Measurements from ENCODE around the gene QKI. TPM values are rescaled to one million over a fixed set of nuclear protein-coding genes. Genes with fewer than 3 reads are reported as not detected.

QKI gene
- polyA plus RNA-seq, 6 donors from 2014 or later = 20.4 to 67.9 (median 26.6) TPM

GRCh38 chr6:163547287-163547686 is 132.8 kb downstream of the QKI start:
- no peak for DNase-seq
- no peaks in the 10 kb centered on the region for H3K9me3 Mint-ChIP-seq
- H3K27ac Mint-ChIP-seq = no peak overlapping the region
- no peak overlapping the region for H3K4me3 Mint-ChIP-seq
- H3K36me3 Mint-ChIP-seq = peaks cover 8 to 11% of the 10 kb centered on the region in 2 donors
- H3K4me1 Mint-ChIP-seq = peaks cover 3 to 16% (median 14%) of the 10 kb centered on the region in 3 donors
- ATAC-seq (ENCODE audit: low read depth in 2 of 2) = no peak
- no peaks in the 10 kb centered on the region for H3K27me3 Mint-ChIP-seq

DNA sequence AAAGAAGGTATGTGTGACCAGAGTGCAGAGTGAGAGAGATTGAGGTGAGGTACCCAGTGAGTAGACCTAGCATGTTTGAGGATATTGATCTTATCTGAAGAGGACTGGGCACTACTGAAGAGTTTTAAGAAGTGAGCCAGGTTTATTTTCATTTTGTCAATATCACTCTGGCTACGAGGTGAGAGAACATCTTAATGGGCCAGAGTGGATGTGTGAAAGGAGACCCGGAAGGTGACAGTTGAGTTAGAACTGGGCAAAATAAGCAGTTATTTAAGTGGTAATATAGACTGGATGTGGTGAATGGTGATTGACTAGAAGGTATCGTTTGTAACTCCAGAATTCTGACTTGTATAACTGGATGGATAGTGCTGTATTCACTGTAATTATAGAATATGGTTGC is 134.1 kb downstream of the QKI start:
- H3K9me3 Mint-ChIP-seq = no peaks in the 10 kb centered on the region
- no peak for ATAC-seq (ENCODE audit: low read depth in 2 of 2)
- H3K27me3 Mint-ChIP-seq = no peaks in the 10 kb centered on the region
- no peak overlapping the region for H3K4me3 Mint-ChIP-seq
- H3K36me3 Mint-ChIP-seq = peaks cover 8 to 10% of the 10 kb centered on the region in 2 donors
- peaks cover 2 to 16% (median 13%) of the 10 kb centered on the region in 3 donors for H3K4me1 Mint-ChIP-seq
- H3K27ac Mint-ChIP-seq = peak overlapping the region in 2 of 6 donors; percentile 74 to 83
- no peak for DNase-seq

GRCh38 chr6:163554032-163554431 is 139.5 kb downstream of the QKI start:
- no peak overlapping the region for H3K4me3 Mint-ChIP-seq
- H3K36me3 Mint-ChIP-seq = peaks cover 12 to 22% of the 10 kb centered on the region in 2 donors

GRCh38 chr6:163554663-163555062 is 140.1 kb downstream of the QKI start:
- Mint-ChIP-seq H3K4me1 (peaks cover 5 to 14% (median 10%) of the 10 kb centered on the region in 3 donors), H3K4me3 (no peak overlapping the region), H3K27me3 (no peaks in the 10 kb centered on the region), H3K27ac (peak overlapping the region in 3 of 6 donors; percentile 2 to 63 (median 54)), H3K9me3 (peaks cover 0 to 5% (median 0%) of the 10 kb centered on the region in 7 donors), H3K36me3 (peaks cover 14 to 23% of the 10 kb centered on the region in 2 donors)
- no peak for ATAC-seq (ENCODE audit: low read depth in 2 of 2)
- DNase-seq = peak; percentile 20

More at GRCh38 chr6:163554032-163554431, 139.5 kb downstream of the QKI start:
- no peak for ATAC-seq (ENCODE audit: low read depth in 2 of 2)
- DNase-seq = no peak
- peaks cover 0 to 5% (median 0%) of the 10 kb centered on the region in 7 donors for H3K9me3 Mint-ChIP-seq
- H3K27ac Mint-ChIP-seq = peak overlapping the region in 3 of 6 donors; percentile 4 to 91 (median 17)
- H3K4me1 Mint-ChIP-seq = peaks cover 5 to 14% (median 13%) of the 10 kb centered on the region in 3 donors
- H3K27me3 Mint-ChIP-seq = no peaks in the 10 kb centered on the region

GRCh38 chr6:163559661-163560060 is 145.1 kb downstream of the QKI start:
- Mint-ChIP-seq H3K4me3 (no peak overlapping the region), H3K36me3 (peaks cover 23 to 28% of the 10 kb centered on the region in 2 donors), H3K27ac (peak overlapping the region in 1 of 6 donors; percentile 27), H3K27me3 (no peaks in the 10 kb centered on the region), H3K9me3 (peaks cover 0 to 5% (median 0%) of the 10 kb centered on the region in 7 donors), H3K4me1 (peaks cover 3 to 7% (median 6%) of the 10 kb centered on the region in 3 donors)
- DNase-seq = no peak
- ATAC-seq (ENCODE audit: low read depth in 2 of 2) = no peak

- Mint-ChIP-seq H3K4me1 (peaks cover 3 to 6% (median 5%) of the 10 kb centered on the region in 3 donors), H3K9me3 (no peaks in the 10 kb centered on the region), H3K27ac (no peak overlapping the region), H3K4me3 (no peak overlapping the region), H3K36me3 (peaks cover 25 to 35% of the 10 kb centered on the region in 2 donors), H3K27me3 (no peaks in the 10 kb centered on the region)
- DNase-seq (no peak), ATAC-seq (ENCODE audit: low read depth in 2 of 2) (no peak)
These were observed 148.8 kb downstream of the QKI start for GRCh38 chr6:163563318-163563717.

DNA sequence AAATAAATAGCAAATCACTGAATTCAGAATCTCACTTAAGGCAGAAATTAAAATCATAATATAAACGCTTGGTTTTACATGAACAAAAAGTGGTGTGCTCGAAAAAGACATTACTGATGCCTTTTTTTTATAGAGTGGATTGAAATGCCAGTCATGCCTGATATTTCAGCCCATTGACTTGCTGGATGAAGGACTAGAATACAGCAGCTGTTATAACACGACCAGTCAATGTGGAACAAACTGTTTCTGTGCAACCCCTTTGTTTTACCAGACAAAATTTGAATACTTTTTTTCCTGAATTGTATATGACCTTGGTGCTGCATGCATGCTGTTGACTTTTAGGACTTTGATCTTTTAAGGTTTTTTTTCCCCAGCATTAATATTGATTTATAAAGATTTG is 150.0 kb downstream of the QKI start:
- no peak overlapping the region for H3K4me3 Mint-ChIP-seq
- no peaks in the 10 kb centered on the region for H3K9me3 Mint-ChIP-seq
- ATAC-seq (ENCODE audit: low read depth in 2 of 2) (no peak), DNase-seq (no peak)
- H3K27me3 Mint-ChIP-seq = no peaks in the 10 kb centered on the region
- H3K27ac Mint-ChIP-seq = no peak overlapping the region
- H3K36me3 Mint-ChIP-seq = peaks cover 16 to 28% of the 10 kb centered on the region in 2 donors
- H3K4me1 Mint-ChIP-seq = peaks cover 0 to 6% (median 0%) of the 10 kb centered on the region in 3 donors

DNA sequence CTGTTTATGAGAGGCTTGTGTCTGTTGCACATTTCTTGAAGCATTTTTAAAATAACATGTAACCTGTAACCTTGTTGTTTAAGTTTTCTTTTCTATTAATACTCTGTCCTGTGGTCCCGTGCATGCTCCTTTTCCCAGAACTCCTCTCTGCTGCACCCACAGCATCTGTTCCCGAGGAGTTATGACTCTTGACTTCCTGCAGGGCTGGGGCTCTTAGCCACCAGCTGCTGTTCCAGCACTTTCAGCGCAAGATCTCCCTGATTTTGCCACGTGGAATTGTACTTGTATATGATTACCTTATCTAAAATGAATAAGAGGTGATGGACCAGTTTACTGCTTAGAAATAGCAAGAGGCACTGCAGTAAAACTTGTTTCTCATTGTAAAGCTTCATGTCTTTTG is 150.6 kb downstream of the QKI start:
- Mint-ChIP-seq H3K27ac (peak overlapping the region in 1 of 6 donors; percentile 3), H3K4me1 (peaks cover 0 to 4% (median 0%) of the 10 kb centered on the region in 3 donors), H3K36me3 (peaks cover 16 to 28% of the 10 kb centered on the region in 2 donors), H3K27me3 (no peaks in the 10 kb centered on the region), H3K4me3 (no peak overlapping the region), H3K9me3 (no peaks in the 10 kb centered on the region)
- ATAC-seq (ENCODE audit: low read depth in 2 of 2) (no peak), DNase-seq (no peak)

DNA sequence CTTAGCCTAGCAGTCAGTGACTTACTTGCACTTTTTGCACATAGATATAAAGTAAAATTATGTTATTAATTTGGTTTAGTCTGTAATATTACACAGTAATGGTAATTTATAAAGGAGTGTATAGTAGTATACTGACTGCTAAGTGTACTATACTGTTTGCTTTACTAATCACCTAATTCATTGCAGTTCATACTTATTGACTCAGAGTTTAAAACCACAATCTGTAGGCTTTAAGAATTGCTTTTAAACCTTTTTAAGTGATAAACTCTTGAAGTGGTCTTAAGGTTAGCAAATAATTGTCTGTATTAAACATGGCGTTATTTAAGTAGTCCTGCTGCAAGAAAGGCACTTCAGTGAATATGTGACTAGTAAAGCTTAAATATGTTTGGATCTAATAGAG is 151.5 kb downstream of the QKI start:
- no peak overlapping the region for H3K27ac Mint-ChIP-seq
- ATAC-seq (ENCODE audit: low read depth in 2 of 2) (no peak), DNase-seq (no peak)
- peaks cover 25 to 37% of the 10 kb centered on the region in 2 donors for H3K36me3 Mint-ChIP-seq
- no peak overlapping the region for H3K4me3 Mint-ChIP-seq
- H3K9me3 Mint-ChIP-seq = no peaks in the 10 kb centered on the region
- no peaks in the 10 kb centered on the region for H3K4me1 Mint-ChIP-seq
- H3K27me3 Mint-ChIP-seq = no peaks in the 10 kb centered on the region

- no peak for ATAC-seq (ENCODE audit: low read depth in 2 of 2)
- Mint-ChIP-seq H3K27me3 (no peaks in the 10 kb centered on the region), H3K9me3 (no peaks in the 10 kb centered on the region), H3K4me3 (no peak overlapping the region), H3K36me3 (peaks cover 29 to 44% of the 10 kb centered on the region in 2 donors), H3K4me1 (no peaks in the 10 kb centered on the region), H3K27ac (no peak overlapping the region)
- no peak for DNase-seq
These were observed 153.8 kb downstream of the QKI start for GRCh38 chr6:163568275-163568674.

- no peaks in the 10 kb centered on the region for H3K4me1 Mint-ChIP-seq
- ATAC-seq (ENCODE audit: low read depth in 2 of 2) (no peak), DNase-seq (no peak)
- peak overlapping the region in 2 of 6 donors; percentile 85 to 93 for H3K27ac Mint-ChIP-seq
- H3K36me3 Mint-ChIP-seq = peaks cover 18 to 24% of the 10 kb centered on the region in 2 donors
- no peaks in the 10 kb centered on the region for H3K27me3 Mint-ChIP-seq
- H3K4me3 Mint-ChIP-seq = no peak overlapping the region
- H3K9me3 Mint-ChIP-seq = no peaks in the 10 kb centered on the region
These were observed 156.2 kb downstream of the QKI start for GRCh38 chr6:163570579-163571231.

DNA sequence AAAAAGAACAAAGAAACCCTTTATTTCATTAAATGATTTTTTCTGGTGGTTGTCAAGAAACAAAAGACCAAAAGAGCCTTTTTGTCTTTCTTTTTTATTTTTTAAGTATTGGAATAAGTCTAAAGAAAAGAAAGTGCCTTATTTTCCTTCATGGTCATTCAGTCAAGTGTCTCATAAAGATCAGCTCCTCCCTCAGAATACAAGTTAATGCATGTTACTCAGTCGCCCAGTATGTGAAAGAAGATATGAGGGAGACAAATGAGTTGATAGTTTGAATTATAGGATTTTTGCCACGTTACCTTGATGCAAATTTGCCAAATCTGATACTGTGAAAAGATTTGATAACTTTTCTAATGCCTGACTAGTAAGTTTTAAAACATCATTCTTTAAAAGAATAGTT is 157.2 kb downstream of the QKI start:
- H3K27ac Mint-ChIP-seq = no peak overlapping the region

DNA sequence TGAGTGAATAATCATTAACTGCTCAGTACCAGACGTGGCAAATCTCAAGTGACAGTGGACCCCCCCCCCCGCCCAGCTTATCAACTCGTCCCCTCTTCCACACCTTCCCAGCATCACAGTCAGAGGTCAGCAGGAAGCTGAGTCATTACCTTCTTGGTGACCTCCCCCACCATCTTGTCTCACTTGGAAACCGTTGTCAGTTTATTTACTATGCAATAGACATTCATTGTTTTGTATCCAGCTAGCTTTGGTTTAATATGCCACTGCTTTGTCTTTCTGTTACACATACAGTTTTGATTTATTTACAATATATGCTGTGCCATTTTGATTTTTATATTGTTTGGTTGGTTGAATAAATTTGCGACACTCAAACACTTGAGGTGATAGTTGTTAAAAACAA is 158.1 kb downstream of the QKI start:
- H3K27ac Mint-ChIP-seq = peak overlapping the region in 1 of 6 donors; percentile 81
- H3K4me1 Mint-ChIP-seq = peaks cover 0 to 6% (median 0%) of the 10 kb centered on the region in 3 donors
- peaks cover 18 to 23% of the 10 kb centered on the region in 2 donors for H3K36me3 Mint-ChIP-seq
- H3K4me3 Mint-ChIP-seq = no peak overlapping the region
- no peaks in the 10 kb centered on the region for H3K9me3 Mint-ChIP-seq
- ATAC-seq (ENCODE audit: low read depth in 2 of 2) (no peak), DNase-seq (no peak)
- H3K27me3 Mint-ChIP-seq = no peaks in the 10 kb centered on the region

More for the DNA sequence above, 157.2 kb downstream of the QKI start:
- Mint-ChIP-seq H3K27me3 (no peaks in the 10 kb centered on the region), H3K36me3 (peaks cover 18 to 24% of the 10 kb centered on the region in 2 donors), H3K9me3 (no peaks in the 10 kb centered on the region), H3K4me3 (no peak overlapping the region), H3K4me1 (no peaks in the 10 kb centered on the region)
- DNase-seq (no peak), ATAC-seq (ENCODE audit: low read depth in 2 of 2) (no peak)

GRCh38 chr6:163573503-163574179 is 159.1 kb downstream of the QKI start:
- peaks cover 0 to 7% (median 0%) of the 10 kb centered on the region in 3 donors for H3K4me1 Mint-ChIP-seq
- no peaks in the 10 kb centered on the region for H3K27me3 Mint-ChIP-seq
- ATAC-seq (ENCODE audit: low read depth in 2 of 2) (no peak), DNase-seq (no peak)
- no peaks in the 10 kb centered on the region for H3K9me3 Mint-ChIP-seq
- H3K4me3 Mint-ChIP-seq = no peak overlapping the region
- H3K36me3 Mint-ChIP-seq = peaks cover 18 to 19% of the 10 kb centered on the region in 2 donors
- peak overlapping the region in 1 of 6 donors; percentile 7 for H3K27ac Mint-ChIP-seq

Measured in naive B cell (primary cell).